Hepatic stellate cell (primary cell): ENCODE measurements around the gene PCP4.

Experiments
- DNase-seq: peaks from one replicate; pipeline ENCODE4 v3.0.0; 2011; ENCODE audit warnings: low spot score

Gene PCP4

DNA sequence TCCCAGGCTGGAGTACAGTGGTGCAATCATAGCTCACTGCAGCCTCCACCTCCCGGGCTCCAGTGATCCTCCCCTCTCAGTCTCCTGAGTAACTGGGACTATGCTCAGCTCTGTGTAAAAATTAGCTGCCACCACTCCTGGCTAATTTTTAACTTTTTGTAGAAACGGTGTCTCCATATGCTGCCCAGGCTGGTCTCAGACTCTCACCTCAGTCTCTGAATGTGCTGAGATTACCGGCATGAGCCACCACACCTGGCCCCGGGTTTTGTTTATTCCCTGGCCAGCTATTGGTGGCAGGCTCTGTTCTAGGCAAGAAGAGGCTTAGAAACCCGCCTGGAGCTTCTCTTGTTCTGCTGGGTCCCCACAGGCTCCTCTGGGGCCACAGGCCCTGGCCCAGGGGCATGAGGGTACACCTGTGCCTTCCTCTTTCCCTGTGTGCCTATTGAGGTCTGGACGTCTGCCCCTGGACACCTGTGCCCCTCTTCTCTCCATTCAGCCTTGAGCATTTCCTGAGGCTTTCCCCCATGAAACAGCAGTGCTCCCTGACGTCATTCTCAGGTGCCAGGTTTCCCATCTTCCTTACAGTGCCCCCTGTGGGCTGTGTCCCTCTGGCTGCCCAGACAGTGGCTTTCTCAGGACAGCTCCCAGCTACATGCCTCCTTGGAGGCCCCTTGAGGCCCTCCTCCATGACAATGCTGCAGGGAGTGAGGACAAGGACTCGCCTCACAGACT, 57.5 kb downstream of the PCP4 start:
- no peak for DNase-seq

- no peak for DNase-seq
Observed at GRCh38 chr21:39927304-39927886, 60.2 kb downstream of the PCP4 start.

GRCh38 chr21:39932335-39932734, 65.1 kb downstream of the PCP4 start:
- DNase-seq, result no peak

DNA sequence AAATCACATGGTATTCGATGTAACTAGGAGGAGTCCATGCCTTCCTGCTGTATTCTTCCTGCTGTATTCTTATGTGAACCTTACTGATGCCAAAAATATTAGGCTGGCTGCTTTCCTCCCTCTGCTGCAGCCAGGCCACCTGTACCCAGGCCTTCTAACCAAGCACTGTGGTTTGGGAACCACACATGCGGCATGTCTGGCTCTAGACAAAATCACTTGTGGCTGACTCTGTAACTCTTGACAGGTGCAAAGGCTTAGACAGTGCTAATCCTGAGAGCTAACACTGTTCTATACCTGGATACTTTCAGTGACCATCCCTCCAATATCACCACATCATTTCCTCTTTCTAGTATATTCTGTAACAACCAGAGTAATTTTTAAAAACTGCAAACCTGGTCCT, 67.7 kb downstream of the PCP4 start:
- DNase-seq, result no peak

- DNase-seq, result no peak
Observed at GRCh38 chr21:39935716-39936115, 68.5 kb downstream of the PCP4 start.

DNA sequence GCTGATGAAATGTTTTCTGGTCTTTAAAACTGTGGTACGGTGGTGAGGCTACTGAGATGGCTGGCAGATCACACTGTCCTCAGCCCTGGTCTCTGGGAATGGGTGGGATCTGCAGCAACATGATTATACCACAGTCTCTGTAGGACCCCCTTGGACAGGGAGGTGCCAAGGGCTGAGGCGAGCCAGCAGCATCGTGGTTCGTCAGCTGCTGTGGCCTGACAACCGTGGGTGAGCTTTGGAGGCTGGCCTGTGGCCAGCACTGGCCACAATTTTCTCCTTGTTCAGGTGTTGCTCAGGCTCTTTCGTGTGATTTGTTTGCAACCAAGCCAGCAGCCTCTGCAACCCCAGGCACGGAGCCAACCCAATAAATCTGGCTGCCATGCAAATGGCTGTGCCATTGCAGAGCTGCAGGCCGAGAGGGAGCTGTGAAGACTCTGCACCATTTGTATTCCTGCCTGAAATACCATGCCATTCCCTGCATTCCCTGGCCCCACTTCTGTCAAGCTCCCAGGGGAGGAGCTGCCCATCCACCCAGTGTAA, 70.9 kb downstream of the PCP4 start:
- no peak for DNase-seq

- no peak for DNase-seq
Observed at GRCh38 chr21:39946199-39946598, 79.0 kb downstream of the PCP4 start.

- no peak for DNase-seq
Observed at GRCh38 chr21:39947031-39947430, 79.8 kb downstream of the PCP4 start.

DNA sequence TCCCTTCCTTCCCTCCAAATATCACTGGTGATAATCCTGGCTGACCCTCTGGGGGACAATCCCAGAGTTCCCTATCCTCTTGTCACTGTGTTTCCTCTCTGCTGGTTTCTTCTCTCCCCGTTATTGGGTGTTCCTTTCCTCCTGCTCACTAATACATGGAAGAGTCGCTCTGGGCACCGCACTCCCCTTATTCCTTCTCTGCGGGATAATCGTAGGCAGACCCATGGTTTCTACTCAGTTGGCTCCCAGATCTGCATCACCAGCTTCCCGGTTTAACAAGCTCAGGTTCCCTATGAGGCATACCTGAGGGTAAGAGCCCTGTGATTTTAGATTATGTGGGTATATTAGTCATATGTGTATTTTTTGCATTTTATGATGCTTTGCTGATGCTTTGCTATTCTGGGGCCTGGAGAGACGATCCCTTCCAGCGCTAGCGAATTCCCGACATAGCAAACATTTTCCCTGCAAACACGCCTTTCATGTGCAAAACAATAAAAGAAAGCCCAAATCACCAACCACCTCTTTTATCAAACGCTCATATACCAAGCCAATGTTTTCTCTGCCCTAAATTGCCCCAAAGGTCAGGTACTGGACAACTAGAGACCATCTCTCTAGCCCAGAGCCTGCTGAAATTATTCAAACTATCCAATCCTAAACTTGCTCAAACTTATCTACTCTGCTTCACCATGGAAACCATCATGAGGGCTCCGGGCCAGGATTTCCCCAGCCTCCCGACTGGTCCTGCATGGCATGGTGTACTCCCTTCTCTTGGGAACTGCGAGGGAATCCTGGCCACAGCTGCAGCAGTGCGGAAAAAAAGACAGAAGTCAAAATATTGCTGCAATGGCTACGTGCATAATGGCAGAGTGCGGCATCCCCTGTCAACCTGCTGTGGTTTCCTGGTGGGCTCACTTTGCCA, 84.2 kb downstream of the PCP4 start:
- no peak for DNase-seq

DNA sequence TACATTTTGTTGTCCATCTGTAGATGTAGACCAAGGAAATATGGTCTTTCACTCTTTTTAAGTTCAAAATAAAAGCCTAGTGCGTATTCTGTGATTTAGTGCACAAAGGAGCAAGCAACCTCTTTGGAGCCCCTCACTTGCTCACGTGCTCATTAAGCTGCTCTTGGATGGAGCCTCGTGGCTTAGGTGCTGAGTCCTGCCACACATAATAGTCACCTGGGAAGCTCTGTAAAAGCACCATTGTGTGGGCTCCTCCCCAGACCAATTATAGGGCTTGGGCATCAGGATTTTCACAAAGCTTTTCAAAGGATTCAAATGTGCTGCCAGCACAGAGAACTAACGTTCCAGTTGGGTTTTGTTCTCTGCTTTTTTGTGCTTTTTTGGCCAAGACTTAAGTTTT, 85.0 kb downstream of the PCP4 start:
- no peak for DNase-seq

GRCh38 chr21:39954570-39954969, 87.3 kb downstream of the PCP4 start:
- DNase-seq, result no peak

DNA sequence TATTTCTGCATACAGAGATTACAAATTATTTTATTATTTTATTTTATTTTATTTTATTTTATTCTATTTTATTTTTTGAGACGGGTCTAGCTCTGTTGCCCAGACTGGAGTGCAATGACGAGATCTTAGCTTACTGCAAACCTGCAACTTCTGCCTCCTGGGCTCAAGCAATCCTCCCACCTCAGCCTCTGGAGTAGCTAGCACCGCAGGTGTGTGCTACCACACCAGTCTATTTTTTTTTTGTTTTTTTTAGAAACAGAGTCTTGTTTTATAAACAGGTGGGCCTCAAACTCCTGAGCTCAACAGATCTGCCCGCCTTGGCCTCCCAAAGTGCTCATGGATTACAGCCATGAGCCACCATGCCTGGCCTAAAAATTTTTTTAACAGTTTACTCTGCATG, 88.1 kb downstream of the PCP4 start:
- no peak for DNase-seq

- DNase-seq, result no peak
Observed at GRCh38 chr21:39956586-39956985, 89.3 kb downstream of the PCP4 start.

GRCh38 chr21:39958731-39959130, 91.5 kb downstream of the PCP4 start:
- DNase-seq, result no peak

GRCh38 chr21:39961251-39961650, 94.0 kb downstream of the PCP4 start:
- DNase-seq, result no peak

GRCh38 chr21:39965026-39965425, 97.8 kb downstream of the PCP4 start:
- no peak for DNase-seq

DNA sequence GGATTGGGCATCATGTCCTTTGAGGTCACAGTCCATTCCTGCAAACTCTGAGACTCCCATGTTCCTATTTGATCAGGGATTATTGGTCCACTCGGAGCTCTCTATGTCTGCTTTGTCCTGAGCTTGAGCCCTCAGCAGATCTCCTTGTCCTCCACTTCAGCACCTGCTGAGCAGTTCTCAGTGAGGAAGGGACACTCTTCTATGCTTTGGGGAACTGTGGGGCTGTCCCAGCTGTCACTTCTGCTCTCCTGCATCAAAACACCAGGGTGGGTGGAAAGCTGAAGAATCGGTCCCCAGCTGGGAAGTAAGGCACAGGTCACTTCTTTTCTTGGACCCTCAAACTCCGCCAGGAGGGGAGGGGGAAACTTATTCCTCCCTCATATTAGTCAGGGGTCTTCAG, 99.5 kb downstream of the PCP4 start:
- DNase-seq, result no peak

- no peak for DNase-seq
Observed at GRCh38 chr21:39968010-39968409, 100.8 kb downstream of the PCP4 start.

- DNase-seq, result no peak
Observed at GRCh38 chr21:39969691-39970364, 102.6 kb downstream of the PCP4 start.

DNA sequence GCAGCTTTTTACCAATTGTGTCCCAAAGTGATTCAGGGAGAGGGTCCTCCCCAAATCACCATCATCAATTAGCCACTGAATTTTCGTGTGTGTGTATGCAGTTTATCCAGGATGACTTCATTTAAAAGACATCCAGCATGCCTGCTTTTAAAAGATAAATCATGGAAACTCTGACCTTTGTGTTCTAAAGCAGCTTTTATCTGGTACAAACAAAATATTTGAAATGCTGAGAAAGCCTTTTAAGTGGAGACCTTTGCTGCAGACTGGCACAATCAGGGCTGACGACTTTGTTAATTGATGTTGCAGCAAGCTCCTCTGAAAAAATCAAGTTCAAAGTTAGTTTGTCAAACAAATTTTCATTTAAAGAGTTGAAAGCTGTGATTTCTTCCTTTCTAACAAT, 104.7 kb downstream of the PCP4 start:
- no peak for DNase-seq

GRCh38 chr21:39972471-39972870, 105.2 kb downstream of the PCP4 start:
- no peak for DNase-seq
